HG02610 (cell line): ENCODE results near the gene ALKBH5.

Source experiments
- ATAC-seq: cut with Tn5 transposase; IDR thresholded peaks from one replicate; pipeline ENCODE4 v1.9.1; 2021; ENCODE audit warnings: mild to moderate bottlenecking, moderate library complexity; ENCODE audit not compliant: unreplicated experiment

ALKBH5 gene

DNA sequence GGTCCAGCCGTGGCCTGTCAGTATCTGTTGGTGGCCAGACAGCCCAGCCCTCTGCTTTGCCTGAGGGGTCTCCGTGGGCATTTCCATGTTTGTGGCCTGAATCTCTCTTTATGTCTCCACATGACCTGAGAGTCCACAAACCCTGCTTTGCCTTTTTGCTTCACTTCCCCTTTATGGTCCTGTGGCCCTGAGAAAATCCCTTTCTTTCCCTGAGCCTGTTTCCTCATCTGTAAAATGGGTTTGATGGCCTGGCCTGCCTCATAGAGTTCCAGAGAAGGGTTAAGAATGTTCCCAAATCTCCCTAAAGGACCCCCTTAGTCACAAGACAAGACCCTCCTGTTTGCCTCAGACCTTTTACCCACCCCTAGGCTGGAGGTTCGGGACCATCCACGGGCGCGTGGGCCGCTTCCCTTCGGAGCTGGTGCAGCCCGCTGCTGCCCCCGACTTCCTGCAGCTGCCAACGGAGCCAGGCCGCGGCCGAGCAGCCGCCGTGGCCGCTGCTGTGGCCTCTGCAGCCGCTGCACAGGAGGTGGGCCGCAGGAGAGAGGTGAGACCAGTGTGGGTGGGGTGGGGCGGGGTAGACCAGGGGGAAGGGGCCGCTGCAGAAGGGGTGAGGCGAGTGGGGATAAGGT lies 26.2 kb upstream of the ALKBH5 start:
- ATAC-seq: no peak

DNA sequence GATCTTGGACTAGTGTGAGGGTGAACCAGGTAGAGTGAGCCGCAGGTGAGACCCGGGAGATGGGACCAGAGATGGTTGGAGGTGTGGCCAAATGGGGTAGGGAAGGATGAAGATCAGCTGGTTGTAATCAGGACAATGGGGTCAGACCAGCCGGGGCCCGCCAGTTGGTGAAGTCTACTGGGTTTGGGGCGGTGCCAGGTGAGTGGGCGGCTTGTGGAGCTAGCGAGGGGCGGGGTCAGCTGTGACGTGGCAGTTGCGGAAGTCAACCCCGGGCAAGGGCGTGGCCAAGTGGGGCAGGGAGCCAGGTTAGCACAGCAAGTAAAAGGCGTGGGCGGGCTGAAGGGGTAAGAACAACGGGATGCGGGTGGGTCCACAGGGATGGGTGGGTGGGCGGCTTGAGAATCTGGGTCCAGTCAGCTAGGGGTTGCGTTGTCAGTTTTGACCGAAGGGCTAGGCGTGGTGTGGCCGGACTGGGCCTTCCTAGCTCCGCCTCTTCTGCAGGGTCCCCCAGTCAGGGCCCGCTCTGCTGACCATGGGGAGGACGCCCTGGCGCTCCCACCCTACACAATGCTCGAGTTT lies 25.5 kb upstream of the ALKBH5 start:
- peak; percentile 48 for ATAC-seq

DNA sequence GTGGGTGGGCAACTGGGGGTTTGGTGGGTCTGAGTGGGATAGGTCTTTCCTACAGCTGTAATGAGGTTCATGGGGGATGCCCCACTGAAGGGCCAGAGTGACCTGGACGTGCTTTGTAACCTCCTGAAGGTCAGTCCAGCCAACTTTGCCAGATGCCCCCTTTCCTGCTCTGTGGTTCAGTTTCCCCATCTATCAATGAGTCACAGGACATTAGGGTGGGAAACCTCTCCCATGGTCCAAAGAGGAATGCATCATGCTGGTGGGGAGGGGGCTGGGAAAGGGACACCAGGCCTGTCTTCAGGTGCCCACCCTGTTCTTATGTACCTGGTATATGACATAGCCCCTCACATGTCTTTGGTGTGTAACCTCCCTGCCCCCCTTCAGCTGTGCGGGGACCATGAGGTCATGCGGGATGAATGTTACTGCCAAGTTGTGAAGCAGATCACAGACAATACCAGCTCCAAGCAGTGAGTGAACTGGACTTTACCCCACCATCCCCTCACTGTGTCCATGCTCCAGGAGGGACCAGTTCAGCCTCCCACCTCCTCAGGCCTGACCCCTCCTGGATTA lies 24.0 kb upstream of the ALKBH5 start:
- ATAC-seq: no peak

DNA sequence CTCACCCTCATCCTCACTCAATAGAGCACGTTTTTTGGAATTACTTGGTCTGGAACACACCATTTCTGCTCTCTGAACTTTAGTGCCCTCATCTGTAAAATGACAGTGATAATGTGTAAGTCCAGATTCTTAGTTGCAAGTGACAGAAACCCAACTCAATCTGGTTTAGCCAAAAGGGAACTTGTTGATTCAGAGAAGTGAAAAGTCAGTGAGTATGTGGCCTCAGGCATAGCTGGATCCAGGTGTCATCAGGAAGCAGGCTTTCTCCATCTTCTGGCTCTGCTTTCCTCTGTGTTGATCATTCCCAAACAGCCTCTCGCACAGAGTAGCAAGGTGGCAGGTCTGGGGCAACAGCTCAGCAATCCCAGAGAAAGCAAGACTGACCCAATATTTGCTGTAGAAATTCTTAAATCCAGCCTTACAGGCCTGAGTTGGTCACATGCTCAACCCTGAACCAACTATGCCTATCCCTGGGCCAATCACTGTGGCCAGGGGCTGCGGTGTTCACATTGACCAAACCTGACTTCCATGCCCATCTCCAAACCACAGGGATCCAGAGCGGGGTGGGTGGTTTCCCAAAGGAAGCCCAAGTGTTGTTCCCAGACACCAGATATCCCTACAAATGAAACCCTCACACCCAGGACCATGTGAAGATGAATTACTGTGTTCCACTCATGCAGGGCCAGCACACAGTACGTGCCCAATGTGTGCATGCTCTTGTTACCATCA lies 23.3 kb upstream of the ALKBH5 start:
- no peak for ATAC-seq

DNA sequence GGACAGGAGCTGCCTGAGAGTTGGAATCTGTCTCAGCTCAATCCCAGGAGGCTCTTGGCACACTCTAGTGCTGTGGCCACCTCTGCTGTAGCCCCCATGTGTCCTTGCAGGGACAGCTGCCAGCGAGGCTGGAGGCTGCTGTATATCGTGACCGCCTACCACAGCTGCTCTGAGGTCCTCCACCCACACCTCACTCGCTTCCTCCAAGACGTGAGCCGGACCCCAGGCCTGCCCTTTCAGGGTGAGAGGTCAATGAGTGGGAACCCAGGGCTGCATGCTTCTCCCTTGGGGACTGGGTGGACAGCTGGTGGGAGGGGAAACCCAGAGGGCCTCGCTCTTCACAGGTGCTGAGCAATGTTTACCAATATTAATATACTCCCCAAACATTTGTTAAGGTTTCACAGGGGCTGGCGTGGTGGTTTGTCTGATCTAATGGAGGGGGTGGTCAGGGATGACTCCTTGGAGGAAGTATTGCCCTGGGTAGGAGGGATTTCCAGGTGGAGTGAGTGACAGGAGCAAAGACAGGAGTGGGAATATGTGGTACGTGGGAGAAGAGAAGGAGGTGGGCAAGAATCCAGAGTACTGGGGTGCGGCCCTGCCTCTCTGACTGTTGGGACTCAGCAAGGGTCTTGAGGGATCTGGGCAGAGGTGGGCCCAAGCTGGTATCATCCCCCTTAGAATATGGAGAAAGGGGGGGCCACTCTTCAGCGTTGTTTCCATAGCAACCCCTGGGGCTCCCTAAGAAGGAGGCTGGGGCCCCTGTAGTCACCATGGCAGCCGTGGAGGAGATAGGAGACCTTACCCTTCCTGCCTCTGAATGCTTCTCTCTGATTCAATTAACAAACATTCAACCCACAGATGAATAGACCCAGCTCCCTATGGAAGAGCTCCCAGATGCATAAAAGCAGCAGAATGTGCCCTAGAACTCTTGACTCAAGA lies 22.2 kb upstream of the ALKBH5 start:
- ATAC-seq: no peak

DNA sequence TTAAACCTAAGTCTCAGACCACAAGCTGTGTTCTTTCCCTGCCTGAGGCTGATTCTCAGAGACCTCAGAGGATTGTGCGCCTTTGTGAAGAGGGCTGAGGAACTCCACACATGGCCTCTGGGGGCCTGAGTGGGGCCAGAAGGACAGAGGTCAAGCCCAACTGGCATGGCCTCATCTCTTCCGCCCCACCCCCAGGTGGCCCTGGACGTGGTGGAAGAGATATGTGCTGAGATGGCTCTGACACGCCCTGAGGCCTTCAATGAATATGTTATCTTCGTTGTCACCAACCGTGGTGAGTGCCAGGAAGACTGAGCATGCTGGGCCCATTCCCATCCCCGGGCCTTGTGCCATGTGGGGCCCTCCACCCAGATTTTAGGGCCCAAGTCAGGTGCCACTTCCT lies 20.1 kb upstream of the ALKBH5 start:
- no peak for ATAC-seq

DNA sequence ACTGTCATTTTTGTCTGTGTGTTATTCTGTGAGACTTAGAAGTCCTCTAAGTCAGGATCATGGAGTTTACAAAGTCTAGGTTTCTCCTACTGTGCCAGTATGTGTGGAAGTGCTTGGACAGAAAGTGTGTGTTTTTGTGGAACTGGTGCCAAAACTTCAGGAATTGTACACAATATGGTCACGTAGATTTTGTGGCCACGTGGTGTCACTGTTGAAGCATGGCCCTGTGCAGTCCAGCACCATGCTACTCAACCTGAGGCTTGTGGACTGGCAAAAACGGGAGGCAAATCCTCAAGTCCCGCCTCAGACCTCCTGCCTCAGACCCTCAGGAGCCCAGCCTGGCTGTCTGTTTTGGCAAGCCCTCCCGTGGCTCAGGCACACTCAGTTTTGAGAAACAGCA lies 16.7 kb upstream of the ALKBH5 start:
- no peak for ATAC-seq

DNA sequence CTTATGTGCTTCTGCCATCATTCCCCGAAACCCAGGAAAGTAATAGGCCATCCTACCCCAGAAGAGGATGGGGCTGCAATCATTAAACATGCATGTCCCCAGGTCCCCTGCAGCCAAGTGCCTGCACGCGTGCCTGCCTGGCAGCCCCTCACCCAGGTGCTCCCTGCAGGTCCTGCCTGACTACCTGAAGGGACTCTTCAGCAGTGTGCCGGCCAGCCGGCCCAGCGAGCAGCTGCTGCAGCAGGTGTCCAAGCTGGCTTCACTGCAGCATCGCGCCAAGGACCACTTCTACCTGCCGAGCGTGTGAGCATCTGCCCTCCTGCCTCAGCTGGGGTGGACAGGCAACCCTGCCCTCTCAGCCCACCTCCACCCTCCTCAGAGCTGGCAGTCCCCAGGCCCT lies 16.2 kb upstream of the ALKBH5 start:
- no peak for ATAC-seq

DNA sequence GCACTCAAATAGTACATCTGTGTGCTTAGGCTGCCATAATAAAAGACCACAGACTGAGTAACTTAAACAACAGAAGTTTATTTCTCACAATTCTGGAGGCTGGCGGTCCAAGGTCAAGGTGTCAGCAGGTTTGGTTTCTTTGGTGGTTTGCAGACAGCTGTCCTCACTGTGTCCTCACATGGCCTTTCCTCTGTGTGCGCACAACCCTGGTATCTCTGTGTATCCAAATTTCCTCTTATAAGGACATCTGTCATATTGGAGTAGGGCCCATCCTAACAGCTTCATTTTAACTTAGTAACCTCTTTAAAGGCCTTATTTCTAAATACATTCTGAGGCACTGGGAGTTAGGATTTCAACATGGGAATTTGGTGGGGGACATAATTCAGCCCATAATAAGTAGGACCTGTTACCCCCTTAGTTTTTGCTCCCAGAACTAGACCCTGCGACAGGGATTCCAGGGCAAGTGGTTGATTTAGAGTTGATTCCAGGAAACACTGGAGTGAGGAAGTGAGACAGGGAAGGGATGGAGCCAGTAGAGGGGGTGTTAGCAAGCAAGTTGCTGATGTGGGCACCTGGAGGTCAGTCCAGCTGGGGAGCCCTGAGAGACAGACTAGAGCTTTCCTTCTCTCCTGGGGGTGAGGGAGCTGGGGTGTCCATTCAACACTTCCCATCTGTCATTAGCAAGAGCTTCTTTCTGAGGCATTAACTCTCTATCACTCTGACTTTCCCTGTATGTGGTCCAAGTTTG lies 10.9 kb upstream of the ALKBH5 start:
- no peak for ATAC-seq

DNA sequence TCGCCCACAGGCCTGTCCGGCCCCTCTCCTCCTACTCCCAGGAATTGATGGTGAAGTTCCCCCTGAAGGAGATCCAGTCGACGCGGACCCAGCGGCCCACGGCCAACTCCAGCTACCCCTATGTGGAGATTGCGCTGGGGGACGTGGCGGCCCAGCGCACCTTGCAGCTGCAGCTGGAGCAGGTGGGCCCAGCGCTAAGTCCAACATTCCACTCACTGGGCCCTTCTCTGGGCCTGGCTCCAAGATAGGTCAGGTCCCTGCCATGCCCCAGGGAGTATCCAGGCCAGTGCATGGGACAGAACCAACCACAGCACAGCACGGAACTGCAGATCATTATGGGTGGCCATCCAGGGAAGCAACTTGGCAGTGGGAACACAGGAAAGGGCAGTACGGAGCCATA lies 9.9 kb upstream of the ALKBH5 start:
- ATAC-seq: no peak

GRCh38 chr17:18176176-18176575 lies 7.5 kb upstream of the ALKBH5 start:
- ATAC-seq: no peak

- ATAC-seq: no peak
Measured at GRCh38 chr17:18177133-18177532, 6.5 kb upstream of the ALKBH5 start.

GRCh38 chr17:18177722-18178121 lies 5.9 kb upstream of the ALKBH5 start:
- no peak for ATAC-seq

GRCh38 chr17:18179196-18179595 lies 4.4 kb upstream of the ALKBH5 start:
- no peak for ATAC-seq

GRCh38 chr17:18179804-18180203 lies 3.8 kb upstream of the ALKBH5 start:
- no peak for ATAC-seq

DNA sequence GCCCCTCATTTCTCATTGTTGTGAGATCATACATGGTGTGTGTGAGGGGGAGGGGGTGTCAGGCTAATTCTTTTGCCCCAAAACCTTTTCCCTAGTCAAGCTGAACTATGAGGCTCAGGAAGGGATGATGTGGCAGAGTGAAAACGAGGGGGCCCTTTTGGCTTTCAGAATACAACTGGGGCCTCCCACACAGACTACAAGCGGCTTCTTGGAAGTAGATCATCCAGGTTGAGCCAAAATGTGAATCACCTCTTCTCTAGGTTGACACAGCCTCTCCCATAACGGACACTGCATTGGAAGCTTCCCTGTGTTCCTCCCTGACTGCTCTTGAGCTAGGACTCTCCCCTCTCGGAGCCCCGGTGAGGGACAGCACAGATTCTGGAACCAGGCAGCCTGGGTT lies 2.3 kb upstream of the ALKBH5 start:
- no peak for ATAC-seq

DNA sequence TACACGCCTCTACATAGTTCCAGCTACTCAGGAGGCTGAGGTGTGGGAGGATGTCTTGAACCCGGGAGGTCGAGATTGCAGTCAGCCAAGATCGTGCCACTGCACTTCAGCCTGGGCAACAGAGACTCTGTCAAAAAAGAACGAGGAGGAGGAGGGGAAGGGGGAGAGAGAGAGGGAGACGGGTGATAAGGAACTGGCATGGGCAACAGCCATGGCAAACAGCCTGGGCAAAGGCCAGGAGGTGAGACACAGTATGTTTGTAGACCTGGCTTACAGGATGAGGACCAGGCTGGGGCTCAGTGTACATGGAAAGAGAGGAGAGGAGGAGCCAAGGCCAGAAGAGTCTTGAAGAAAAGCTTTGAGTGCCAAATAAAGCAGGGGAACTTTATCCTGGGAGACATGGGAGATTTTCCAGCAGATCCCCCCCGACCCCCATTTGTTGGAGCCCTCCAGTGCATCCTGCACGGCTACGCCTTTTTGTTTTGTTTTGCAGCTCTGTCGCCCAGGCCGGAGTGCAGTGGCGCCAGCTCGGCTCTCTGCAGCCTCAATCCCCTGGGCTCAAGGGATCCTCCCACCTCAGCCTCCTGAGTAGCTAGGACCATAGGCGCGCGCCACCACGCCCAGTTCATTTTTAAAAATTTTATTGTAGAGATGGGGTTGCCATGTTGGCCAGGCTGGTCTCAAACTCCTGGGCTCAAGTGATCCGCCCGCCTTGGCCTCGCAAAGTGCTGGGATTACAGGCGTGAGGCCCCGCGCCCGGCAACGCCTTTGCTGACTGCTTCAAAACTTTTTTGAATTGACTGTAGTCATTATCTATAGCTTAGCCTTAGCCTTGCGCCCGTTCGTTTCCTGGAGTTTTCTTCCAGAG lies 1.3 kb upstream of the ALKBH5 start:
- ATAC-seq: no peak

- peak; percentile 24 for ATAC-seq
Measured at GRCh38 chr17:18182978-18183333, 672 bp upstream of the ALKBH5 start.
